ENCODE data around the gene UQCRQ.

Gene UQCRQ

GRCh38 chr5:132898094-132898493 is 31.7 kb downstream of the UQCRQ start:
- H3K4me1 ChIP-seq: no peaks in the 10 kb centered on the region

GRCh38 chr5:132901036-132901435 is 34.6 kb downstream of the UQCRQ start:
- no peak overlapping the region for H3K4me3 ChIP-seq
- no peaks in the 10 kb centered on the region for H3K9me3 ChIP-seq
- H3K27me3 ChIP-seq: no peaks in the 10 kb centered on the region
- no peak overlapping the region for H3K9ac ChIP-seq
- no peak overlapping the region for H3K27ac ChIP-seq
- no peaks in the 10 kb centered on the region for H3K4me1 ChIP-seq
- H4K20me1 ChIP-seq: peaks cover 27% of the 10 kb centered on the region; the same call in 1 of the 2 replicates
- H3K36me3 ChIP-seq: peaks cover 70% of the 10 kb centered on the region
- TF ChIP-seq Cebpa-rat (IDR thresholded peaks at IDR 0.05): no peak
- H3K4me2 ChIP-seq: no peak overlapping the region

More at GRCh38 chr5:132898094-132898493, 31.7 kb downstream of the UQCRQ start:
- Histone ChIP-seq H4K20me1 (peaks cover 18% of the 10 kb centered on the region), H3K9me3 (no peaks in the 10 kb centered on the region), H3K27ac (no peak overlapping the region), H3K9ac (no peak overlapping the region), H3K27me3 (no peaks in the 10 kb centered on the region), H3K4me2 (no peak overlapping the region), H3K4me3 (no peak overlapping the region), H3K36me3 (peaks cover 84% of the 10 kb centered on the region)
- no peak for TF ChIP-seq Cebpa-rat (IDR thresholded peaks at IDR 0.05)

GRCh38 chr5:132901730-132902129 is 35.3 kb downstream of the UQCRQ start:
- peaks cover 34% of the 10 kb centered on the region for H4K20me1 ChIP-seq
- H3K9me3 ChIP-seq: no peaks in the 10 kb centered on the region
- no peak overlapping the region for H3K27ac ChIP-seq
- H3K4me1 ChIP-seq: no peaks in the 10 kb centered on the region
- no peak overlapping the region for H3K4me2 ChIP-seq
- no peak overlapping the region for H3K9ac ChIP-seq
- H3K27me3 ChIP-seq: no peaks in the 10 kb centered on the region
- H3K4me3 ChIP-seq: no peak overlapping the region
- peaks cover 63% of the 10 kb centered on the region for H3K36me3 ChIP-seq
- no peak for TF ChIP-seq Cebpa-rat (IDR thresholded peaks at IDR 0.05)

GRCh38 chr5:132905938-132906337 is 39.5 kb downstream of the UQCRQ start:
- Histone ChIP-seq H4K20me1 (peaks cover 64% of the 10 kb centered on the region), H3K9ac (no peak overlapping the region), H3K9me3 (no peaks in the 10 kb centered on the region), H3K4me2 (no peak overlapping the region), H3K4me1 (no peaks in the 10 kb centered on the region), H3K27me3 (no peaks in the 10 kb centered on the region), H3K27ac (no peak overlapping the region), H3K36me3 (peaks cover 65% of the 10 kb centered on the region), H3K4me3 (no peak overlapping the region)
- no peak for TF ChIP-seq Cebpa-rat (IDR thresholded peaks at IDR 0.05)

- H3K4me1 ChIP-seq: no peaks in the 10 kb centered on the region
- H4K20me1 ChIP-seq: peaks cover 68% of the 10 kb centered on the region
- no peak overlapping the region for H3K9ac ChIP-seq
- H3K36me3 ChIP-seq: peaks cover 62% of the 10 kb centered on the region
- H3K27me3 ChIP-seq: no peaks in the 10 kb centered on the region
- no peak overlapping the region for H3K4me3 ChIP-seq
- H3K9me3 ChIP-seq: no peaks in the 10 kb centered on the region
- H3K27ac ChIP-seq: no peak overlapping the region
- no peak overlapping the region for H3K4me2 ChIP-seq
- no peak for TF ChIP-seq Cebpa-rat (IDR thresholded peaks at IDR 0.05)
Observed at GRCh38 chr5:132907161-132907560, 40.7 kb downstream of the UQCRQ start.

GRCh38 chr5:132909702-132910101 is 43.3 kb downstream of the UQCRQ start:
- Histone ChIP-seq H3K27me3 (no peaks in the 10 kb centered on the region), H3K9me3 (no peaks in the 10 kb centered on the region), H3K27ac (no peak overlapping the region), H3K4me2 (no peak overlapping the region), H3K4me3 (no peak overlapping the region), H3K4me1 (no peaks in the 10 kb centered on the region), H3K36me3 (peaks cover 66% of the 10 kb centered on the region), H3K9ac (no peak overlapping the region), H4K20me1 (peaks cover 75% of the 10 kb centered on the region)
- TF ChIP-seq Cebpa-rat (IDR thresholded peaks at IDR 0.05): no peak

GRCh38 chr5:132915681-132916080 is 49.2 kb downstream of the UQCRQ start:
- Histone ChIP-seq H3K27me3 (no peaks in the 10 kb centered on the region), H3K4me3 (no peak overlapping the region), H3K9me3 (no peaks in the 10 kb centered on the region), H4K20me1 (peaks cover 68% of the 10 kb centered on the region), H3K9ac (no peak overlapping the region), H3K4me1 (no peaks in the 10 kb centered on the region), H3K27ac (no peak overlapping the region), H3K4me2 (no peak overlapping the region), H3K36me3 (peaks cover 80% of the 10 kb centered on the region)
- no peak for TF ChIP-seq Cebpa-rat (IDR thresholded peaks at IDR 0.05)

GRCh38 chr5:132916086-132916485 is 49.6 kb downstream of the UQCRQ start:
- no peak overlapping the region for H3K27ac ChIP-seq
- no peak overlapping the region for H3K9ac ChIP-seq
- H4K20me1 ChIP-seq: peaks cover 64% of the 10 kb centered on the region
- H3K9me3 ChIP-seq: no peaks in the 10 kb centered on the region
- no peaks in the 10 kb centered on the region for H3K27me3 ChIP-seq
- H3K4me1 ChIP-seq: no peaks in the 10 kb centered on the region
- H3K36me3 ChIP-seq: peaks cover 81% of the 10 kb centered on the region
- TF ChIP-seq Cebpa-rat (IDR thresholded peaks at IDR 0.05): no peak
- H3K4me2 ChIP-seq: no peak overlapping the region
- no peak overlapping the region for H3K4me3 ChIP-seq
